Measurements from ENCODE around the gene FAM20A.
"Not testable (repeated sequence)": the region's sequence is repeated elsewhere in the genome, so short reads cannot be mapped to it uniquely, and the experiment has no call there.

The FAM20A gene

DNA sequence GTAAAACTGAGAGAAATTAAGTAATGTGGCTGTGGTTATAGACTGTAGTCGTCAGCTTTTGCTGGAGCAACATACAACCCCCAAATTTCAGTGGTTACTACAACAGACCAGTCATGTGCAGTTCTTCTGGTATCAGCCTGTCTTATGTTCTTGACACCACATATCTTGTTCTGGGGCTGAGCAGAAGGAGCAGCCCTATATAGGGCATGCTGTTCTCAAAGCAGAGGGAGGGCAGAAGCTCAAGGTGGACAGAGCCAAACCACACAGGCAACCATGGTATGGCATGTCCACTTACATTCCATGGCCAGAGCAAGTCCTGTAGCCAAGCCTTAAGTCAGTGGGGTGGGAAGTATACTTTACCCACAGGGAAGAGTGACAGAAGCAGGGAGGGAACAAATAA lies 81.3 kb downstream of the FAM20A start:
- peaks cover 67% of the 10 kb centered on the region for H3K36me3 ChIP-seq (ENCODE audit: insufficient read depth, low read length)
- peaks cover 5% of the 10 kb centered on the region; the same call in 1 of the 2 replicates for H4K20me1 ChIP-seq (ENCODE audit: insufficient read depth, low read length)
- DNase-seq (no peak), ATAC-seq (ENCODE audit: insufficient read depth, low read depth) (no peak)
- H3K27me3 ChIP-seq (ENCODE audit: insufficient read depth, low read length, poor library complexity): no peaks in the 10 kb centered on the region
- H3K4me1 ChIP-seq (ENCODE audit: insufficient read depth, low read length): peaks cover 5% of the 10 kb centered on the region
- H2AFZ ChIP-seq (ENCODE audit: low read depth, low read length): no peak overlapping the region
- peaks cover 11% of the 10 kb centered on the region for H3K79me2 ChIP-seq (ENCODE audit: insufficient read depth, low read length)
- H3K9me3 ChIP-seq (ENCODE audit: insufficient read depth, low read length, severe bottlenecking): no peaks in the 10 kb centered on the region
- no peak for TF ChIP-seq EZH2 (IDR thresholded peaks at IDR 0.05; ENCODE audit: borderline replicate concordance, low read depth, low read length, severe bottlenecking)
- TF ChIP-seq, protein P1, sequence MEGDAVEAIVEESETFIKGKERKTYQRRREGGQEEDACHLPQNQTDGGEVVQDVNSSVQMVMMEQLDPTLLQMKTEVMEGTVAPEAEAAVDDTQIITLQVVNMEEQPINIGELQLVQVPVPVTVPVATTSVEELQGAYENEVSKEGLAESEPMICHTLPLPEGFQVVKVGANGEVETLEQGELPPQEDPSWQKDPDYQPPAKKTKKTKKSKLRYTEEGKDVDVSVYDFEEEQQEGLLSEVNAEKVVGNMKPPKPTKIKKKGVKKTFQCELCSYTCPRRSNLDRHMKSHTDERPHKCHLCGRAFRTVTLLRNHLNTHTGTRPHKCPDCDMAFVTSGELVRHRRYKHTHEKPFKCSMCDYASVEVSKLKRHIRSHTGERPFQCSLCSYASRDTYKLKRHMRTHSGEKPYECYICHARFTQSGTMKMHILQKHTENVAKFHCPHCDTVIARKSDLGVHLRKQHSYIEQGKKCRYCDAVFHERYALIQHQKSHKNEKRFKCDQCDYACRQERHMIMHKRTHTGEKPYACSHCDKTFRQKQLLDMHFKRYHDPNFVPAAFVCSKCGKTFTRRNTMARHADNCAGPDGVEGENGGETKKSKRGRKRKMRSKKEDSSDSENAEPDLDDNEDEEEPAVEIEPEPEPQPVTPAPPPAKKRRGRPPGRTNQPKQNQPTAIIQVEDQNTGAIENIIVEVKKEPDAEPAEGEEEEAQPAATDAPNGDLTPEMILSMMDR (IDR thresholded peaks at IDR 0.05; ENCODE audit: borderline replicate concordance, extremely low read depth, low read length, poor library complexity, severe bottlenecking): no peak
- H3K4me3 ChIP-seq (ENCODE audit: low read depth in 1 of 2, low read length in 2 of 2): no peak overlapping the region
- H3K9ac ChIP-seq (ENCODE audit: low read depth, low read length): no peak overlapping the region
- H3K27ac ChIP-seq (ENCODE audit: low read length): no peak overlapping the region
- H3K4me2 ChIP-seq (ENCODE audit: insufficient read depth, low read length): no peak overlapping the region

- H3K79me2 ChIP-seq (ENCODE audit: insufficient read depth, low read length): peaks cover 20% of the 10 kb centered on the region
- not testable (repeated sequence) for H3K27me3 ChIP-seq (ENCODE audit: insufficient read depth, low read length, poor library complexity)
Observed at GRCh38 chr17:68519051-68519450, 82.1 kb downstream of the FAM20A start.

DNA sequence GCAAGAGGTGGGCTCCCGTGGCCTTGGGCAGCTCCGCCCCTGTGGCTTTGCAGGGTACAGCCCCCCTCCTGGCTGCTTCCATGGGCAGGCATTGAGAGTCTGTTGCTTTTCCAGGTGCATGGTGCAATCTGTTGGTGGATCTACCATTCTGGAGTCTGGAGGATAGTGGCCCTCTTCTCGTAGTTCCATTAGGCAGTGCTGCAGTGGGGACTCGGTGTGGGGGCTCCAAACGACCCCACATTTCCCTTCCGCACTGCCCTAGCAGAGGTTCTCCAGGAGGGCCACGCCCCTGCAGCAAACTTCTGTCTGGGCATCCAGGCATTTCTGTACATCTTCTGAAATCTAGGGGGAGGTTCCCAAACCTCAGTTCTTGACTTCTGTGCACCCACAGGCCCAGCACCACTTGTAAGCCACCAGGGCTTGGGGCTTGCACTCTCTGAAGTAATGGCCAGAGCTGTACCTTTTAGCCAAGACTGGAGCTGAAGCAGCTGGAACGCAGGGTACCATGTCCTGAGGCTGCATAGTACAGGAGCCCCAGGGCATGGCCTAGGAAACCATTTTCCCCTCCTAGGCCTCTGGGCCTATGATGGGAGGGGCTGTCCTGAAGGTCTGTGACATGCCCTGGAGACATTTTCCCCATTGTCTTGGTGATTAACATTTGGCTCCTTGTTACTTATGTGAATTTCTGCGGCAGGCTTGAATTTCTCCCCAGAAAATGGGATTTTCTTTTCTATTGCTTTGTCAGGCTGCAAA lies 82.9 kb downstream of the FAM20A start:
- Histone ChIP-seq H3K79me2 (ENCODE audit: insufficient read depth, low read length) (peaks cover 28% of the 10 kb centered on the region), H3K27me3 (ENCODE audit: insufficient read depth, low read length, poor library complexity) (no peaks in the 10 kb centered on the region), H3K4me3 (ENCODE audit: low read depth in 1 of 2, low read length in 2 of 2) (no peak overlapping the region), H3K27ac (ENCODE audit: low read length) (no peak overlapping the region), H3K9ac (ENCODE audit: low read depth, low read length) (no peak overlapping the region), H2AFZ (ENCODE audit: low read depth, low read length) (no peak overlapping the region), H3K36me3 (ENCODE audit: insufficient read depth, low read length) (peaks cover 54% of the 10 kb centered on the region), H4K20me1 (ENCODE audit: insufficient read depth, low read length) (peaks cover 7% of the 10 kb centered on the region; the same call in 1 of the 2 replicates), H3K4me2 (ENCODE audit: insufficient read depth, low read length) (no peak overlapping the region), H3K4me1 (ENCODE audit: insufficient read depth, low read length) (peaks cover 22% of the 10 kb centered on the region), H3K9me3 (ENCODE audit: insufficient read depth, low read length, severe bottlenecking) (no peaks in the 10 kb centered on the region)
- DNase-seq: no peak
- TF ChIP-seq, protein P1 (IDR thresholded peaks at IDR 0.05; ENCODE audit: borderline replicate concordance, extremely low read depth, low read length, poor library complexity, severe bottlenecking): no peak
- no peak for TF ChIP-seq EZH2 (IDR thresholded peaks at IDR 0.05; ENCODE audit: borderline replicate concordance, low read depth, low read length, severe bottlenecking)
- ATAC-seq (ENCODE audit: insufficient read depth, low read depth): no peak

More at GRCh38 chr17:68519051-68519450, 82.1 kb downstream of the FAM20A start:
- not testable (repeated sequence) for DNase-seq; H4K20me1 ChIP-seq (ENCODE audit: insufficient read depth, low read length); H2AFZ ChIP-seq (ENCODE audit: low read depth, low read length); H3K4me2 ChIP-seq (ENCODE audit: insufficient read depth, low read length); H3K4me3 ChIP-seq (ENCODE audit: low read depth in 1 of 2, low read length in 2 of 2); H3K9ac ChIP-seq (ENCODE audit: low read depth, low read length); H3K9me3 ChIP-seq (ENCODE audit: insufficient read depth, low read length, severe bottlenecking); H3K27ac ChIP-seq (ENCODE audit: low read length); ATAC-seq (ENCODE audit: insufficient read depth, low read depth)
- Histone ChIP-seq H3K36me3 (ENCODE audit: insufficient read depth, low read length) (peaks cover 62% of the 10 kb centered on the region), H3K4me1 (ENCODE audit: insufficient read depth, low read length) (peaks cover 14% of the 10 kb centered on the region)

DNA sequence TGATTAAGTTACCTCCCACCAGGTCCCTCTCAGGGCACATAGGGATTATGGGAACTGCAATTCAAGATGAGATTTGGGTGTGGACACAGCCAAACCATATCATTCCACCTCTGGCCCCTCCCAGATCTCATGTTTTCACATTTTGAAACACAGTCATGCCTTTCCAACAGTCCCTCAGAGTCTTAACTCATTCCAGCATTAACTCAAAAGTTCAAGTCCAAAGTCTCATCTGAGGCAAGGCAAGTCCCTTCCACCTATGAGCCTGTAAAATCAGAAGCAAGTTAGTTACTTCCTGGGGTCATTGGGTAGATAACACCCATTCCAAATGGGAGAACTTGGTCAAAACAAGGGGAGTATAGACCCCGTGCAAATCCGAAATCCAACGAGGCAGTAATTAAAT lies 83.6 kb downstream of the FAM20A start:
- not testable (repeated sequence) for H3K9ac ChIP-seq (ENCODE audit: low read depth, low read length); DNase-seq; H3K9me3 ChIP-seq (ENCODE audit: insufficient read depth, low read length, severe bottlenecking); H3K4me3 ChIP-seq (ENCODE audit: low read depth in 1 of 2, low read length in 2 of 2); H3K27me3 ChIP-seq (ENCODE audit: insufficient read depth, low read length, poor library complexity); H2AFZ ChIP-seq (ENCODE audit: low read depth, low read length); H3K4me2 ChIP-seq (ENCODE audit: insufficient read depth, low read length); H3K27ac ChIP-seq (ENCODE audit: low read length); ATAC-seq (ENCODE audit: insufficient read depth, low read depth)
- H4K20me1 ChIP-seq (ENCODE audit: insufficient read depth, low read length): peaks cover 10% of the 10 kb centered on the region; the same call in 1 of the 2 replicates
- peaks cover 25% of the 10 kb centered on the region for H3K4me1 ChIP-seq (ENCODE audit: insufficient read depth, low read length)
- H3K79me2 ChIP-seq (ENCODE audit: insufficient read depth, low read length): peaks cover 34% of the 10 kb centered on the region
- H3K36me3 ChIP-seq (ENCODE audit: insufficient read depth, low read length): peaks cover 48% of the 10 kb centered on the region

All from DND-41 (cell line).